Esophagus squamous epithelium (tissue), 4 donors: ENCODE results near the gene IL27RA.

Source experiments
- POLR2A ChIP-seq, 4 donors: fragments of 450-650 bp; IDR thresholded peaks; one replicate each; pipeline ENCODE4 v1.6.1; 2017; ENCODE audit warnings: antibody characterized with exemption in 4 of 4, mild to moderate bottlenecking in 4 of 4, moderate library complexity in 3 of 4
- TF ChIP-seq, protein P1 (sequence below), 6 experiments: fragments of 450-650 bp in 4 of 6; fragments of 200-600 bp in 2 of 6; sonication (generic) in 2 of 6; IDR thresholded peaks; one replicate each; pipeline ENCODE4 v1.5.1; 2016 to 2019; ENCODE audit warnings: antibody characterized with exemption in 6 of 6, mild to moderate bottlenecking in 4 of 6, moderate library complexity in 4 of 6

DNA sequence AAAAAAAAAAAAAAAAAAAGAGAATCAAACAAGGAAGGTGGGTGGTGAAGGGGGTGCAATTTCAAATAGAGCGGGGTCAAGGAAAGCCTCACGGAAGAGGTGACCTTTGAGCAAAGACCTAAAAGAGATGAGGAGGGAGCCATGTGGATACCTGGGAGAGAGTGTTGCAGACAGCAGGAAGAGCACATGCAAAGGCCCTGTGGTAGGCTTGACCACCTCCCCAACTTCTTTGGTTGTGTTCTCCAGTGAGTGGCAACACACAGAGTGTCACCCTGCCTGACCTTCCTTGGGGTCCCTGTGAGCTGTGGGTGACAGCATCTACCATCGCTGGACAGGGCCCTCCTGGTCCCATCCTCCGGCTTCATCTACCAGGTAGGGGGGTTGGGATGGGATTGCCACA is 18.9 kb downstream of the IL27RA start:
- TF ChIP-seq, protein P1, sequence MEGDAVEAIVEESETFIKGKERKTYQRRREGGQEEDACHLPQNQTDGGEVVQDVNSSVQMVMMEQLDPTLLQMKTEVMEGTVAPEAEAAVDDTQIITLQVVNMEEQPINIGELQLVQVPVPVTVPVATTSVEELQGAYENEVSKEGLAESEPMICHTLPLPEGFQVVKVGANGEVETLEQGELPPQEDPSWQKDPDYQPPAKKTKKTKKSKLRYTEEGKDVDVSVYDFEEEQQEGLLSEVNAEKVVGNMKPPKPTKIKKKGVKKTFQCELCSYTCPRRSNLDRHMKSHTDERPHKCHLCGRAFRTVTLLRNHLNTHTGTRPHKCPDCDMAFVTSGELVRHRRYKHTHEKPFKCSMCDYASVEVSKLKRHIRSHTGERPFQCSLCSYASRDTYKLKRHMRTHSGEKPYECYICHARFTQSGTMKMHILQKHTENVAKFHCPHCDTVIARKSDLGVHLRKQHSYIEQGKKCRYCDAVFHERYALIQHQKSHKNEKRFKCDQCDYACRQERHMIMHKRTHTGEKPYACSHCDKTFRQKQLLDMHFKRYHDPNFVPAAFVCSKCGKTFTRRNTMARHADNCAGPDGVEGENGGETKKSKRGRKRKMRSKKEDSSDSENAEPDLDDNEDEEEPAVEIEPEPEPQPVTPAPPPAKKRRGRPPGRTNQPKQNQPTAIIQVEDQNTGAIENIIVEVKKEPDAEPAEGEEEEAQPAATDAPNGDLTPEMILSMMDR (IDR thresholded peaks at IDR 0.05) = no peak
- TF ChIP-seq POLR2A (IDR thresholded peaks at IDR 0.05) = no peak
